Erythroblast (primary cell): ENCODE measurements around the gene LRRN3.

Experiments used
- GATA1 ChIP-seq: IDR thresholded peaks from 2 replicates; pipeline ENCODE4 v1.6.1; 2011; ENCODE audit warnings: low read depth, mild to moderate bottlenecking, control low read depth, low read length, moderate library complexity
- POLR2A ChIP-seq: IDR thresholded peaks from 2 replicates; pipeline ENCODE4 v1.6.1; 2011; ENCODE audit warnings: mild to moderate bottlenecking, low read length

DNA sequence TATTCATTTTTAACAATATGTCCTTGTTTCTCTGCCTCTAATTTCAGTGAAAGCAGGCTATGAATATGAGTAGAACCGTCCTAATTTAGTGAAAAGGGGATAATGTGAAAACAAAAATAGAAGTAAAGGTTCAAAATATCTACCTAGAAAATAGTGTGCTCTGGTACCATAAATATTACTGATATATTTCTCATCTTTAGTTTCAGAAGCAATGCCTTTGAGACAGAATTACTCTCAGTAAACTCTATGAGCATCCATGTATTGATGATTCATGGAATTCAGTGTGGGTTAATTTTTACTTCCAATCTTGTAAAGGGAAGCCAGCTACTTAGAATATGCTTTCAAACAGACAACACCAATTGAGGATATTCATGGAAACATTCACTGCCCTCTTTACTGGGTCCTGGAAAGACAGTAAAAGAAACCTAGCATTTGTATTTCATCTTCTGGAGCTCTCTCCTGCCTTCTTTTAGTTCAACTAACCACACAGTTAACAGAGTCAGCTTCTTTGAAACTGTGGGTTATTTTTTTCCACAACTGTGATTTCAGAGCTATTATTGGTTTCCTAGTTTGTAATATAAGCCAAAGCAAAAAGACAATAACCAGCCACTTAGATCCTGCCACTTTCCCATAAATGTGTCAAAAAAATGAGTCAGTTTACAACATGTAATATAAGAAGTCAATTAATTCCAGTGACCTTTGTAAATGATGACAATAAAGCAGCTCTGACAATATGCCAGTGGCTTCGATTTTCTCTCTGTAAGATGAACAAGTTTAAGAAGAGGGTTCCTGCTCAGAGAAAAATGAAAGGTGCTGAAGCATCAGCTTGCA lies 1.7 kb downstream of the LRRN3 start:
- no peak for TF ChIP-seq POLR2A
- TF ChIP-seq GATA1 = no peak
